Astrocyte (in vitro differentiated cells and primary cell): Measurements from ENCODE around the gene BAHCC1. TPM values are rescaled to one million over a fixed set of nuclear protein-coding genes. Genes with fewer than 3 reads are reported as not detected.

Experiments
- DNase-seq: peaks from one replicate; pipeline ENCODE4 v3.0.0-alpha.2; 2010; ENCODE audit warnings: low read depth
- FAIRE-seq: peaks from 2 replicates; lab custom pipeline; 2011; peaks lifted over from hg19 to GRCh38; lab: Jason Lieb, UNC
- H2AFZ ChIP-seq: 2 replicates; pipeline ENCODE4 v1.6.0; 2012; ENCODE audit warnings: low read depth, low read length, inconsistent platforms
- H3K27ac ChIP-seq: 2 replicates; pipeline ENCODE4 v1.5.1; 2011; ENCODE audit warnings: low read depth, low read length, inconsistent platforms
- H3K27me3 ChIP-seq: 2 replicates; pipeline ENCODE4 v1.6.0; 2011; ENCODE audit warnings: low read length, inconsistent platforms; ENCODE audit not compliant: insufficient read depth
- H3K36me3 ChIP-seq: 2 replicates; pipeline ENCODE4 v1.5.1; 2011; ENCODE audit warnings: low read length, inconsistent platforms; ENCODE audit not compliant: insufficient read depth
- H3K4me1 ChIP-seq: 2 replicates; pipeline ENCODE4 v1.5.1; 2011; ENCODE audit warnings: low read length, inconsistent platforms; ENCODE audit not compliant: insufficient read depth
- H3K4me2 ChIP-seq: 2 replicates; pipeline ENCODE4 v1.6.0; 2012; ENCODE audit warnings: low read length, inconsistent platforms
- H3K4me3 ChIP-seq: 2 replicates; pipeline ENCODE4 v1.5.1; 2011; ENCODE audit warnings: low read depth, mild to moderate bottlenecking, low read length, inconsistent platforms; ENCODE audit not compliant: insufficient read depth
- H3K79me2 ChIP-seq: 2 replicates; pipeline ENCODE4 v1.6.0; 2012; ENCODE audit warnings: mild to moderate bottlenecking, low read length, inconsistent platforms; ENCODE audit not compliant: insufficient read depth
- H3K9ac ChIP-seq: 2 replicates; pipeline ENCODE4 v1.6.0; 2012; ENCODE audit warnings: mild to moderate bottlenecking, low read length, inconsistent platforms
- H3K9me3 ChIP-seq: 2 replicates; pipeline ENCODE4 v1.5.1; 2012; ENCODE audit warnings: low read depth, mild to moderate bottlenecking, low read length, inconsistent platforms; ENCODE audit not compliant: insufficient read depth
- H4K20me1 ChIP-seq: 2 replicates; pipeline ENCODE4 v1.6.0; 2012; ENCODE audit warnings: low read length, inconsistent platforms; ENCODE audit not compliant: insufficient read depth
- H3K27ac Mint-ChIP-seq: one replicate; pipeline ENCODE4 v1.8.0; 2021; ENCODE audit warnings: mild to moderate bottlenecking, mixed read lengths; ENCODE audit not compliant: unreplicated experiment
- H3K27me3 Mint-ChIP-seq: one replicate; pipeline ENCODE4 v1.8.0; 2021; ENCODE audit warnings: low read depth, mixed read lengths; ENCODE audit not compliant: unreplicated experiment
- H3K36me3 Mint-ChIP-seq: one replicate; pipeline ENCODE4 v1.8.0; 2021; ENCODE audit warnings: low read depth, mixed read lengths; ENCODE audit not compliant: unreplicated experiment
- H3K4me1 Mint-ChIP-seq: one replicate; pipeline ENCODE4 v1.8.0; 2021; ENCODE audit warnings: low read depth, mixed read lengths; ENCODE audit not compliant: unreplicated experiment
- H3K4me3 Mint-ChIP-seq: one replicate; pipeline ENCODE4 v1.8.0; 2021; ENCODE audit warnings: mild to moderate bottlenecking, moderate library complexity, mixed read lengths; ENCODE audit not compliant: unreplicated experiment
- H3K9me3 Mint-ChIP-seq: one replicate; pipeline ENCODE4 v1.8.0; 2021; ENCODE audit warnings: mild to moderate bottlenecking, mixed read lengths; ENCODE audit not compliant: unreplicated experiment
- CTCF ChIP-seq: IDR thresholded peaks from 2 replicates; pipeline ENCODE4 v1.5.1; 2011; ENCODE audit warnings: low read depth, mild to moderate bottlenecking, inconsistent platforms, low read length, moderate library complexity; ENCODE audit not compliant: insufficient read depth
- EZH2 ChIP-seq: IDR thresholded peaks from 2 replicates; pipeline ENCODE4 v1.6.1; 2012; ENCODE audit warnings: mild to moderate bottlenecking, low read length, inconsistent platforms; ENCODE audit not compliant: insufficient read depth
- total RNA-seq: library from RNA; stranded (reverse); gene quantifications from 2 replicates; pipeline ENCODE4 v1.2.1, GENCODE V29; 2021

BAHCC1 gene
- total RNA-seq, 1 donor from 2014 or later = 18.5 TPM

GRCh38 chr17:81426393-81427172 is 31.3 kb downstream of the BAHCC1 start:
- H3K27ac ChIP-seq = no peak overlapping the region
- peaks cover 5% of the 10 kb centered on the region for H3K9me3 ChIP-seq
- Mint-ChIP-seq H3K4me1 (peaks cover 8% of the 10 kb centered on the region), H3K9me3 (no peaks in the 10 kb centered on the region), H3K36me3 (no peaks in the 10 kb centered on the region), H3K27ac (no peak overlapping the region), H3K4me3 (no peak overlapping the region), H3K27me3 (no peaks in the 10 kb centered on the region)
- DNase-seq (no peak), FAIRE-seq (no peak)
- H3K36me3 ChIP-seq = no peaks in the 10 kb centered on the region
- no peaks in the 10 kb centered on the region for H3K27me3 ChIP-seq
- H3K4me3 ChIP-seq = no peak overlapping the region
- H3K4me1 ChIP-seq = peaks cover 45% of the 10 kb centered on the region
- H2AFZ ChIP-seq = no peak overlapping the region
- H4K20me1 ChIP-seq = peaks cover 24% of the 10 kb centered on the region
- no peak overlapping the region for H3K9ac ChIP-seq
- TF ChIP-seq CTCF (no peak), EZH2 (no peak)
- H3K79me2 ChIP-seq = peaks cover 18% of the 10 kb centered on the region
- H3K4me2 ChIP-seq = no peak overlapping the region

DNA sequence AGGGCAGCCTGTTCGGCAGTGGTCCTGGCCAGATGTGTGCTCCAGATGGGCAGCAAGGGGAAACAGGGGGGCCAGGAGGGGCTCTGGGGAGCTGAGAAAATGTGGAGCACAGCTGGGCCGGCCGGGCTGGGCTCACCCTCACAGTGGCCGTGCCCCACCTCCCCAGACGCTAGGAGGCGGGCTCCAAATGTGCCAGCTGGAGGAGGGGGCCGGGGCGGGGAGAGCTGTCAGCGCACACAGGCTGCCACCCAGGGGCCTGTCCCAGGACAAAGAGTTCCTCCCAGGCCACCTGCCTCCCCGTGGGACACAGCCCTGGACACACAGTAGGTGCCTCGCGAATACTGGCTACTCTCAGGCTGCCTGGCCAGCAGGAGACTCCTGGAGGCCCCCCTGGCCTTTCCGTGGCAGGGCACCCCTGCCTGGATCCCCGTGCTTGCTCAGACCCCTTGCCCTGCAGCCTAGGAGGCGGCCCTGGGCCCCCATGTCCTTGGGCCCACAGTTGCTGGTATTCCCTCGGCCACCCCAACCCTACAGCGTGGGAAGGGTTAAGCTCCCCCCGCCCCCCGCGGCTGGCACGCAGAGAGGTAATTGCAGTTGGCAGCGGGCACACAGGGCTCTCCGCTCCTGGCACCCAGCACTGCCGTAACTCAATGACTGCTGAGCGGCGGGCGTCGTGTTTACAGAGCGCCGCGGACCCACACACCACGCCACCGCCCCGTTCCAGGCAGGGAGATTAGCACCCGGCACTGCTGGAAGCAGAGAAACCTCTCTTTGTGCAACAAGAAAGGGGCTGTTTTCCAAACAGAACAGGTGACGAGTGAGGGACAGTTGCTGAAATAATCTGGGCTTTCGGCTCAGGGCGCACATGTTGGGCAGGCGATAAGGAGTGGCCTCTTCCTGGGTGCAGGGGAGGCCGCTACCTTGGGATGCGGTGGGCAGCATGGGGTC is 32.2 kb downstream of the BAHCC1 start:
- no peak overlapping the region for H3K27ac Mint-ChIP-seq
- no peak overlapping the region for H3K4me3 Mint-ChIP-seq

More for the DNA sequence above, 32.2 kb downstream of the BAHCC1 start:
- Histone ChIP-seq H3K27me3 (no peaks in the 10 kb centered on the region), H3K9ac (no peak overlapping the region), H3K4me1 (peaks cover 36% of the 10 kb centered on the region), H3K79me2 (peaks cover 18% of the 10 kb centered on the region), H3K27ac (no peak overlapping the region), H2AFZ (no peak overlapping the region), H4K20me1 (peaks cover 30% of the 10 kb centered on the region), H3K9me3 (peaks cover 5% of the 10 kb centered on the region), H3K36me3 (no peaks in the 10 kb centered on the region), H3K4me2 (no peak overlapping the region), H3K4me3 (no peak overlapping the region)
- TF ChIP-seq CTCF (no peak), EZH2 (no peak)
- FAIRE-seq (no peak), DNase-seq (no peak)
- Mint-ChIP-seq H3K9me3 (no peaks in the 10 kb centered on the region), H3K4me1 (peaks cover 4% of the 10 kb centered on the region), H3K27me3 (no peaks in the 10 kb centered on the region), H3K36me3 (no peaks in the 10 kb centered on the region)
